A549 (cell line): ENCODE results near the gene PUS7. TPM values are rescaled to one million over a fixed set of nuclear protein-coding genes. Genes with fewer than 3 reads are reported as not detected.

Experiments used
- ATAC-seq, 2 experiments: fragments of 200-7000 bp in 1 of 2; fragments of >200 bp in 1 of 2; cut with Nextera tagmentation in 1 of 2; cut with Tn5 transposase in 1 of 2; 3 replicates each; pipeline versions ENCODE4 v1.8.0 to v1.9.1; 2018 to 2020; ENCODE audit warnings: mild to moderate bottlenecking in 1 of 2, moderate library complexity in 1 of 2
- CTCF ChIA-PET: fragments of 300-600 bp; sonication (Branson Sonifier 250); formaldehyde crosslinking; extraction: SDS; loops from one replicate; lab custom pipeline; 2021; ENCODE audit warnings: antibody characterized with exemption, inconsistent platforms; lab: Yijun Ruan, JAX
- POLR2A ChIA-PET: fragments of 350-600 bp; formaldehyde crosslinking; extraction: SDS; loops from one replicate; lab custom pipeline; 2021; ENCODE audit warnings: antibody characterized with exemption, inconsistent platforms; lab: Yijun Ruan, JAX
- DNase-seq, 2 experiments: peaks; one replicate each; pipeline versions ENCODE4 v3.0.0 to v3.0.0-alpha.2; 2011 to 2016; ENCODE audit warnings: low read depth in 1 of 2, low spot score in 1 of 2
- FAIRE-seq: peaks from 2 replicates; lab custom pipeline; 2011; peaks lifted over from hg19 to GRCh38; lab: Jason Lieb, UNC
- H3K27ac ChIP-seq, 2 experiments: fragments of >200 bp; sonication (Bioruptor Twin); formaldehyde crosslinking; 3 replicates each; pipeline ENCODE4 v1.5.1; 2016 to 2017
- H3K4me1 ChIP-seq: fragments of >200 bp; sonication (Bioruptor Twin); formaldehyde crosslinking; 3 replicates; pipeline ENCODE4 v1.6.1; 2016
- H3K4me2 ChIP-seq: fragments of >200 bp; sonication (Bioruptor Twin); formaldehyde crosslinking; 3 replicates; pipeline ENCODE4 v1.6.1; 2016
- H3K4me3 ChIP-seq: fragments of >200 bp; sonication (Bioruptor Twin); formaldehyde crosslinking; 3 replicates; pipeline ENCODE4 v1.5.1; 2016
- H3K9me3 ChIP-seq: fragments of >200 bp; sonication (Bioruptor Twin); formaldehyde crosslinking; 3 replicates; pipeline ENCODE4 v1.6.1; 2016
- EHMT2 ChIP-seq: fragments of 200-600 bp; sonication (generic); IDR thresholded peaks from 2 replicates; pipeline ENCODE4 v1.6.1; 2016; ENCODE audit warnings: antibody characterized with exemption, low read depth, mild to moderate bottlenecking, moderate library complexity
- EP300 ChIP-seq, 2 experiments: fragments of >200 bp; sonication (Bioruptor Twin); formaldehyde crosslinking; IDR thresholded peaks; 2 replicates in 1 of 2; 3 replicates in 1 of 2; pipeline ENCODE4 v1.6.1; 2016 to 2017
- FOXS1 ChIP-seq: fragments of 250-450 bp; sonication (Bioruptor Pico); IDR thresholded peaks from 2 replicates; pipeline ENCODE4 v1.5.0; 2020; ENCODE audit warnings: mild to moderate bottlenecking, moderate library complexity
- HOXB5 ChIP-seq: fragments of 250-450 bp; sonication (Bioruptor Pico); IDR thresholded peaks from 2 replicates; pipeline ENCODE4 v1.5.0; 2020; ENCODE audit warnings: mild to moderate bottlenecking, moderate library complexity
- JUN ChIP-seq, 2 experiments: fragments of >200 bp; sonication (Bioruptor Twin); formaldehyde crosslinking; IDR thresholded peaks; 2 replicates in 1 of 2; 3 replicates in 1 of 2; pipeline ENCODE4 v1.6.1; 2016 to 2017
- JUNB ChIP-seq: fragments of >200 bp; sonication (Bioruptor Twin); formaldehyde crosslinking; IDR thresholded peaks from 2 replicates; pipeline ENCODE4 v1.6.1; 2016
- MAFK ChIP-seq: fragments of 450-650 bp; IDR thresholded peaks from 2 replicates; pipeline ENCODE4 v1.6.1; 2014; ENCODE audit not compliant: partially characterized antibody
- POLR2AphosphoS2 ChIP-seq: conservative IDR thresholded peaks from 2 replicates; pipeline ENCODE4 v1.6.1; 2012; ENCODE audit warnings: low read length, improper control_type of control experiment, inconsistent platforms
- ZSCAN20 ChIP-seq: fragments of 250-450 bp; sonication (Bioruptor Pico); IDR thresholded peaks from 2 replicates; pipeline ENCODE4 v1.8.0; 2022; ENCODE audit warnings: mild to moderate bottlenecking, moderate library complexity
- WGBS: methylation state at CpG from one replicate; pipeline ENCODE4 v1.1.6; 2017; ENCODE audit errors: missing lambda C conversion rate; 5-methylcytosine and 5-hydroxymethylcytosine counted together
- polyA plus RNA-seq, 4 experiments: library from polyadenylated mRNA; depleted of rRNA in 3 of 4; stranded (reverse); fragments of >200 nt; fragmentation: RNase III in 1 of 4; extraction: RNeasy Plus Mini Kit Qiagen cat#74134 plus additional on column Dnase treatment in 1 of 4; gene quantifications; 2 replicates in 3 of 4; 3 replicates in 1 of 4; pipeline ENCODE4 v1.2.3, GENCODE V29; 2011 to 2017
- TF ChIP-seq, protein P1 (sequence below): IDR thresholded peaks from 2 replicates; pipeline ENCODE4 v1.6.1; 2012; ENCODE audit warnings: low read depth, borderline replicate concordance
- TF ChIP-seq, protein P2 (sequence below): fragments of >200 bp; sonication (Bioruptor Twin); formaldehyde crosslinking; IDR thresholded peaks from 3 replicates; pipeline ENCODE4 v1.5.1; 2016
- TF ChIP-seq, protein P3 (sequence below): fragments of >200 bp; sonication (Bioruptor Twin); formaldehyde crosslinking; IDR thresholded peaks from 3 replicates; pipeline ENCODE4 v1.6.1; 2016
- TF ChIP-seq, protein P4 (sequence below): fragments of 250-450 bp; sonication (Bioruptor Pico); IDR thresholded peaks from 2 replicates; pipeline ENCODE4 v1.5.0; 2020; ENCODE audit warnings: low read depth, mild to moderate bottlenecking, moderate library complexity

PUS7 gene
- polyA plus RNA-seq, 2 of the 4 experiments (the other 2 are of a cell fraction), result 33.1 to 47.9 TPM

DNA sequence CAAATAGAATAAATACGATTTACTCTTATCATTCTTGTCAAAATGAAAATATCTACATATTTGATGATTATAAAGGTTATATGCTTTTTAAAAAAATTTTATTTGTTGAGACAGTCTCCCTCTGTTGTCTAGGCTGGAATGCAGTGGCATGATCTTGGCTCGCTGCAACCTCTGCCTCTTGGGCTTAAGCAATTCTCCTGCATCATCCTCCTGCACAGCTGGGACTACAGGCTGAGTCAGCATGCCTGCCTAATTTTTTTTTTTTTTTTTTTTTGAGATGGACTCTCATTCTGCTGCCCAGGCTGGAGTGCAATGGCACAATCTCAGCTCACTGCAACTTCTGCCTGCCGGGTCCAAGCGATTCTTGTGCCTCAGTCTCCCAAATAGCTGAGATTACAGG, 48.9 kb downstream of the PUS7 start:
- WGBS, result 90% methylated on average over 4 of the region's 4 CpGs
- no peak overlapping the region for H3K4me3 ChIP-seq
- CTCF ChIA-PET, result interaction anchor here (0.7 kb wide), 1 partner anchor 70 kb away, joined by 3 read pairs; no protein-coding TSS in a partner anchor
- ATAC-seq, result peak; percentile 71 to 75; a peak in 5 of 6 replicates
- TF ChIP-seq, protein P1, sequence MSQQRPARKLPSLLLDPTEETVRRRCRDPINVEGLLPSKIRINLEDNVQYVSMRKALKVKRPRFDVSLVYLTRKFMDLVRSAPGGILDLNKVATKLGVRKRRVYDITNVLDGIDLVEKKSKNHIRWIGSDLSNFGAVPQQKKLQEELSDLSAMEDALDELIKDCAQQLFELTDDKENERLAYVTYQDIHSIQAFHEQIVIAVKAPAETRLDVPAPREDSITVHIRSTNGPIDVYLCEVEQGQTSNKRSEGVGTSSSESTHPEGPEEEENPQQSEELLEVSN, result no peak
- TF ChIP-seq MAFK, result peak; percentile 60
- no peak overlapping the region for H3K4me2 ChIP-seq
- no peak for FAIRE-seq
- DNase-seq, result peak in 1 of 2 experiments; percentile 39
- no peaks in the 10 kb centered on the region for H3K4me1 ChIP-seq
- POLR2A ChIA-PET, result interaction anchor here (0.6 kb wide), 1 partner anchor 32 kb away, joined by 3 read pairs; no protein-coding TSS in a partner anchor
- no peaks in the 10 kb centered on the region for H3K9me3 ChIP-seq
- H3K27ac ChIP-seq, result peak overlapping the region in 1 of 2 experiments; percentile 42; a peak in 1 of 6 replicates

DNA sequence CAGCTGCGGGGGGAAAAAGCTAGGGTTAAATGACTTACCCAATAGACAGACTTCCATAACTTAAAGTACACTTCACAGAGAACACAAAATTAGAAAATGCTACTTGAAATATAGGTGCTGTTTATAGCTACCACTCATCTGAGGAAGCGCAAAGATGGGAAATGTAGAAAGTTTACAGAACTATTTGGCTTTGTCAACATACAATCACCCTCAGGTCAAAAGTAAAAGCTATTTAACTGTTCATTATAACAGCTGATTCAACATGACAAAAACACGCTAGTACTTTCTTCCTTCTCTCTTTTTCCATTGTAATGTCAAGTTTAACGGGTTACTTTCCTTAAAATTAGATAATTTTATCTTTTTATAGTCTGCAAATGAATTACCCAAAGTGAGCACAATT, 51.2 kb downstream of the PUS7 start:
- ATAC-seq (no peak), DNase-seq (no peak), FAIRE-seq (no peak)
- no peaks in the 10 kb centered on the region for H3K9me3 ChIP-seq
- H3K27ac ChIP-seq, result no peak overlapping the region
- no peak overlapping the region for H3K4me2 ChIP-seq
- CTCF ChIA-PET, result interaction anchor here (0.7 to 1.6 kb wide), 2 partner anchors 41 to 152 kb away, joined by 3 to 4 read pairs; no protein-coding TSS in a partner anchor
- TF ChIP-seq, protein P2, sequence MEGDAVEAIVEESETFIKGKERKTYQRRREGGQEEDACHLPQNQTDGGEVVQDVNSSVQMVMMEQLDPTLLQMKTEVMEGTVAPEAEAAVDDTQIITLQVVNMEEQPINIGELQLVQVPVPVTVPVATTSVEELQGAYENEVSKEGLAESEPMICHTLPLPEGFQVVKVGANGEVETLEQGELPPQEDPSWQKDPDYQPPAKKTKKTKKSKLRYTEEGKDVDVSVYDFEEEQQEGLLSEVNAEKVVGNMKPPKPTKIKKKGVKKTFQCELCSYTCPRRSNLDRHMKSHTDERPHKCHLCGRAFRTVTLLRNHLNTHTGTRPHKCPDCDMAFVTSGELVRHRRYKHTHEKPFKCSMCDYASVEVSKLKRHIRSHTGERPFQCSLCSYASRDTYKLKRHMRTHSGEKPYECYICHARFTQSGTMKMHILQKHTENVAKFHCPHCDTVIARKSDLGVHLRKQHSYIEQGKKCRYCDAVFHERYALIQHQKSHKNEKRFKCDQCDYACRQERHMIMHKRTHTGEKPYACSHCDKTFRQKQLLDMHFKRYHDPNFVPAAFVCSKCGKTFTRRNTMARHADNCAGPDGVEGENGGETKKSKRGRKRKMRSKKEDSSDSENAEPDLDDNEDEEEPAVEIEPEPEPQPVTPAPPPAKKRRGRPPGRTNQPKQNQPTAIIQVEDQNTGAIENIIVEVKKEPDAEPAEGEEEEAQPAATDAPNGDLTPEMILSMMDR, result no peak
- TF ChIP-seq ZSCAN20 (CRISPR knock-in tag) (no peak), POLR2AphosphoS2 (no peak), HOXB5 (CRISPR knock-in tag) (no peak), EP300 (IDR thresholded peaks at IDR 0.05) (no peak), JUN (IDR thresholded peaks at IDR 0.05) (no peak), FOXS1 (no peak), JUNB (no peak), EHMT2 (no peak)
- TF ChIP-seq, protein P3, sequence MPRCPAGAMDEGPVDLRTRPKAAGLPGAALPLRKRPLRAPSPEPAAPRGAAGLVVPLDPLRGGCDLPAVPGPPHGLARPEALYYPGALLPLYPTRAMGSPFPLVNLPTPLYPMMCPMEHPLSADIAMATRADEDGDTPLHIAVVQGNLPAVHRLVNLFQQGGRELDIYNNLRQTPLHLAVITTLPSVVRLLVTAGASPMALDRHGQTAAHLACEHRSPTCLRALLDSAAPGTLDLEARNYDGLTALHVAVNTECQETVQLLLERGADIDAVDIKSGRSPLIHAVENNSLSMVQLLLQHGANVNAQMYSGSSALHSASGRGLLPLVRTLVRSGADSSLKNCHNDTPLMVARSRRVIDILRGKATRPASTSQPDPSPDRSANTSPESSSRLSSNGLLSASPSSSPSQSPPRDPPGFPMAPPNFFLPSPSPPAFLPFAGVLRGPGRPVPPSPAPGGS, result no peak
- TF ChIP-seq, protein P4, sequence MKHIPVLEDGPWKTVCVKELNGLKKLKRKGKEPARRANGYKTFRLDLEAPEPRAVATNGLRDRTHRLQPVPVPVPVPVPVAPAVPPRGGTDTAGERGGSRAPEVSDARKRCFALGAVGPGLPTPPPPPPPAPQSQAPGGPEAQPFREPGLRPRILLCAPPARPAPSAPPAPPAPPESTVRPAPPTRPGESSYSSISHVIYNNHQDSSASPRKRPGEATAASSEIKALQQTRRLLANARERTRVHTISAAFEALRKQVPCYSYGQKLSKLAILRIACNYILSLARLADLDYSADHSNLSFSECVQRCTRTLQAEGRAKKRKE (CRISPR knock-in tag), result no peak
- 88% methylated on average over 4 of the region's 4 CpGs for WGBS
- POLR2A ChIA-PET, result no interaction called here
- H3K4me1 ChIP-seq, result no peaks in the 10 kb centered on the region
- H3K4me3 ChIP-seq, result no peak overlapping the region

DNA sequence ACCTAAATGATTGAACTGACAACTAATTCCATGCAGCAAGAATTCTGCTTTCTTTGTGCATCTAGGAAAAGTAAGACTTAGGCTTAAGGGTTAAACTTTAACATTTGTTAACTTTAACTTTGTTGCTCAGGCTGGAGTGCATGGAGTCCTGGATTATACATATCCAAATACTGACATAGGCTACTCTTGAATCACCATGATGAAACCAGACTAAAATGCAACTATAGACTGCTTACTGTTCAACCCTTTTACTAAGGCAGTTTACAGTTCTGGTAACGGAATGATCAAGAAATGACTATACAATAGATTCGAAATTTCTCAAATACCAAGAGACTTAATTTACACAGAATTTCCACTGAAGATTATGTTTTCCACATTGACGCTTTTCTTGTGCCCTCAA, 52.0 kb downstream of the PUS7 start:
- no peak overlapping the region for H3K4me2 ChIP-seq
- 89% methylated on average over 3 of the region's 3 CpGs for WGBS
- H3K27ac ChIP-seq, result no peak overlapping the region
- ChIA-PET POLR2A (no interaction called here), CTCF (interaction anchor here (0.7 kb wide), 1 partner anchor 151 kb away, joined by 3 read pairs; no protein-coding TSS in a partner anchor)
- FAIRE-seq, result no peak
- TF ChIP-seq, protein P2, result no peak
- no peak overlapping the region for H3K4me3 ChIP-seq
- no peak for DNase-seq
- no peaks in the 10 kb centered on the region for H3K4me1 ChIP-seq
- H3K9me3 ChIP-seq, result no peaks in the 10 kb centered on the region
- ATAC-seq, result no peak
